Retinal pigment epithelial cell (primary cell): ENCODE data around the gene AQP2.

Source experiments
- DNase-seq: peaks from one replicate; pipeline ENCODE4 v3.0.0-alpha.2; 2010; ENCODE audit warnings: low read depth
- H3K4me3 ChIP-seq: 2 replicates; pipeline ENCODE4 v1.5.1; 2011; ENCODE audit warnings: mild to moderate bottlenecking, low read length, control low read depth, moderate library complexity
- CTCF ChIP-seq: conservative IDR thresholded peaks from 2 replicates; pipeline ENCODE4 v1.5.1; 2011; ENCODE audit warnings: low read depth, low read length, control low read depth, inconsistent platforms

Gene AQP2

GRCh38 chr12:49904601-49905000 is 45.9 kb upstream of the AQP2 start:
- DNase-seq: no peak
- no peak overlapping the region for H3K4me3 ChIP-seq
- no peak for TF ChIP-seq CTCF

GRCh38 chr12:49905718-49906314 is 44.7 kb upstream of the AQP2 start:
- TF ChIP-seq CTCF: no peak

GRCh38 chr12:49907352-49907751 is 43.2 kb upstream of the AQP2 start:
- no peak for DNase-seq
- no peak for TF ChIP-seq CTCF
- no peak overlapping the region for H3K4me3 ChIP-seq

More at GRCh38 chr12:49905718-49906314, 44.7 kb upstream of the AQP2 start:
- no peak for DNase-seq
- H3K4me3 ChIP-seq: no peak overlapping the region

- no peak for DNase-seq
- no peak overlapping the region for H3K4me3 ChIP-seq
- TF ChIP-seq CTCF: no peak
Measured at GRCh38 chr12:49909356-49909755, 41.2 kb upstream of the AQP2 start.

GRCh38 chr12:49909826-49910225 is 40.7 kb upstream of the AQP2 start:
- TF ChIP-seq CTCF: no peak

GRCh38 chr12:49910331-49911212 is 40.0 kb upstream of the AQP2 start:
- no peak overlapping the region for H3K4me3 ChIP-seq
- no peak for TF ChIP-seq CTCF
- DNase-seq: no peak

More at GRCh38 chr12:49909826-49910225, 40.7 kb upstream of the AQP2 start:
- no peak overlapping the region for H3K4me3 ChIP-seq
- DNase-seq: peak; percentile 63

GRCh38 chr12:49911213-49911605 is 39.3 kb upstream of the AQP2 start:
- H3K4me3 ChIP-seq: no peak overlapping the region
- TF ChIP-seq CTCF: no peak
- DNase-seq: no peak
